ENCODE data around the gene SLC4A7.

- TF ChIP-seq, protein P1, sequence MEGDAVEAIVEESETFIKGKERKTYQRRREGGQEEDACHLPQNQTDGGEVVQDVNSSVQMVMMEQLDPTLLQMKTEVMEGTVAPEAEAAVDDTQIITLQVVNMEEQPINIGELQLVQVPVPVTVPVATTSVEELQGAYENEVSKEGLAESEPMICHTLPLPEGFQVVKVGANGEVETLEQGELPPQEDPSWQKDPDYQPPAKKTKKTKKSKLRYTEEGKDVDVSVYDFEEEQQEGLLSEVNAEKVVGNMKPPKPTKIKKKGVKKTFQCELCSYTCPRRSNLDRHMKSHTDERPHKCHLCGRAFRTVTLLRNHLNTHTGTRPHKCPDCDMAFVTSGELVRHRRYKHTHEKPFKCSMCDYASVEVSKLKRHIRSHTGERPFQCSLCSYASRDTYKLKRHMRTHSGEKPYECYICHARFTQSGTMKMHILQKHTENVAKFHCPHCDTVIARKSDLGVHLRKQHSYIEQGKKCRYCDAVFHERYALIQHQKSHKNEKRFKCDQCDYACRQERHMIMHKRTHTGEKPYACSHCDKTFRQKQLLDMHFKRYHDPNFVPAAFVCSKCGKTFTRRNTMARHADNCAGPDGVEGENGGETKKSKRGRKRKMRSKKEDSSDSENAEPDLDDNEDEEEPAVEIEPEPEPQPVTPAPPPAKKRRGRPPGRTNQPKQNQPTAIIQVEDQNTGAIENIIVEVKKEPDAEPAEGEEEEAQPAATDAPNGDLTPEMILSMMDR (conservative IDR thresholded peaks at IDR 0.05 in 1 of 2, IDR thresholded peaks at IDR 0.05 in 1 of 2; ENCODE audit: extremely low read depth in 1 of 2, insufficient read depth in 1 of 2, low read depth in 1 of 2, low read length in 2 of 2), result no peak
- no peak for TF ChIP-seq EZH2 (IDR thresholded peaks at IDR 0.05; ENCODE audit: borderline replicate concordance, low read length)
Observed at GRCh38 chr3:27423463-27423862, 60.7 kb downstream of the SLC4A7 start.

Measured in mammary epithelial cell (primary cell).